ENCODE results near the gene CDC42BPB.

DNA sequence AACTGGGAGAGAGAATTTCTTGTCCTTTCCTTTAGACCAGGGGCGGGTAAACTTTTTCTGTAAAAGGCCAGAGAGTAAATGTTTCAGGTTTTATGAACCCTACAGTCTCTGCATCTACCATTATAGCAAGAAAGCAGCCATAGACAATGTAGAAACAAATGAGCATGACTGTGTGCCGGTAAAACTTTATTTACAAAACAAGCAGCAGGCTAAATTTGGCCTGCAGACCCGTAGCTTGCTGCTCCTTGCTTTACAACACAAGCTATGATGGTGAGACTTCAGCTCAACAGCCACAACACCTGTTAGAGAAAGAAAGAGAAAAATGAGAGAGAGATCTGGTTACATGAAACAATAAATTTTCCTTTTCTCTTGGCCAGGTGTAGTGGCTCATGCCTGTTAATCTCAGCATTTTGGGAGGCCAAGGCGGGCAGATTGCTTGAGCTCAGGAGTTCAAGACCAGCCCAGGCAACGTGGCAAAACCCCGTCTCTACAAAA is 4.2 kb upstream of the CDC42BPB start:
- TF ChIP-seq, protein P1, sequence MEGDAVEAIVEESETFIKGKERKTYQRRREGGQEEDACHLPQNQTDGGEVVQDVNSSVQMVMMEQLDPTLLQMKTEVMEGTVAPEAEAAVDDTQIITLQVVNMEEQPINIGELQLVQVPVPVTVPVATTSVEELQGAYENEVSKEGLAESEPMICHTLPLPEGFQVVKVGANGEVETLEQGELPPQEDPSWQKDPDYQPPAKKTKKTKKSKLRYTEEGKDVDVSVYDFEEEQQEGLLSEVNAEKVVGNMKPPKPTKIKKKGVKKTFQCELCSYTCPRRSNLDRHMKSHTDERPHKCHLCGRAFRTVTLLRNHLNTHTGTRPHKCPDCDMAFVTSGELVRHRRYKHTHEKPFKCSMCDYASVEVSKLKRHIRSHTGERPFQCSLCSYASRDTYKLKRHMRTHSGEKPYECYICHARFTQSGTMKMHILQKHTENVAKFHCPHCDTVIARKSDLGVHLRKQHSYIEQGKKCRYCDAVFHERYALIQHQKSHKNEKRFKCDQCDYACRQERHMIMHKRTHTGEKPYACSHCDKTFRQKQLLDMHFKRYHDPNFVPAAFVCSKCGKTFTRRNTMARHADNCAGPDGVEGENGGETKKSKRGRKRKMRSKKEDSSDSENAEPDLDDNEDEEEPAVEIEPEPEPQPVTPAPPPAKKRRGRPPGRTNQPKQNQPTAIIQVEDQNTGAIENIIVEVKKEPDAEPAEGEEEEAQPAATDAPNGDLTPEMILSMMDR (IDR thresholded peaks at IDR 0.05) = no peak
- TF ChIP-seq POLR2A (IDR thresholded peaks at IDR 0.05) = no peak
- no peak for TF ChIP-seq POLR2AphosphoS5 (IDR thresholded peaks at IDR 0.05)

All from suprapubic skin (tissue), 4 donors.